CD14-positive monocyte (primary cell): ENCODE results near the gene SLC22A6. TPM values are rescaled to one million over a fixed set of nuclear protein-coding genes. Genes with fewer than 3 reads are reported as not detected.
"Not testable (repeated sequence)": the region's sequence is repeated elsewhere in the genome, so short reads cannot be mapped to it uniquely, and the experiment has no call there.

ENCODE experiments used
- DNase-seq, 3 donors: peaks; one replicate each; pipeline ENCODE4 v3.0.0-alpha.2; 2011 to 2022
- H2AFZ ChIP-seq: 2 replicates; pipeline ENCODE4 v1.6.0; 2012; ENCODE audit warnings: mild to moderate bottlenecking, low read depth, low read length, inconsistent platforms; ENCODE audit not compliant: insufficient read depth, poor library complexity, severe bottlenecking
- H3K27ac ChIP-seq, 2 donors: 1 replicate in 1 of 2; 2 replicates in 1 of 2; pipeline ENCODE4 v1.5.1; 2012 to 2013; ENCODE audit warnings: low read length in 2 of 2, control low read depth in 1 of 2, inconsistent platforms in 1 of 2, low read depth in 1 of 2, mild to moderate bottlenecking in 1 of 2
- H3K27me3 ChIP-seq, 2 donors: one replicate each; pipeline versions ENCODE4 v1.6.0 to v1.6.1; 2011 to 2013; ENCODE audit warnings: low read length in 2 of 2; ENCODE audit not compliant: control insufficient read depth in 2 of 2, insufficient read depth in 2 of 2
- H3K36me3 ChIP-seq, 2 donors: replicated peaks in 1 of 2; 1 replicate in 1 of 2; 2 replicates in 1 of 2; pipeline versions ENCODE4 v1.5.1 to v1.6.1; 2012 to 2013; ENCODE audit warnings: low read length in 2 of 2, control low read depth in 1 of 2, inconsistent platforms in 1 of 2, mild to moderate bottlenecking in 1 of 2; ENCODE audit not compliant: insufficient read depth in 2 of 2, control insufficient read depth in 1 of 2
- H3K4me1 ChIP-seq, 2 donors: 1 replicate in 1 of 2; 2 replicates in 1 of 2; pipeline versions ENCODE4 v1.5.1 to v1.6.1; 2012 to 2013; ENCODE audit warnings: low read length in 2 of 2, control low read depth in 1 of 2, inconsistent platforms in 1 of 2, mild to moderate bottlenecking in 1 of 2, moderate library complexity in 1 of 2; ENCODE audit not compliant: insufficient read depth in 2 of 2, control insufficient read depth in 1 of 2
- H3K4me2 ChIP-seq: replicated peaks from 2 replicates; pipeline ENCODE3; 2012; ENCODE audit warnings: low read length, moderate library complexity, mild to moderate bottlenecking; ENCODE audit not compliant: poor library complexity, severe bottlenecking; ENCODE audit errors: extremely low read depth
- H3K4me3 ChIP-seq, 3 experiments: fragments of 200-600 bp in 1 of 3; sonication (generic) in 1 of 3; replicated peaks in 1 of 3; 1 replicate in 2 of 3; 2 replicates in 1 of 3; pipeline ENCODE4 v1.5.1; 2011 to 2013; ENCODE audit warnings: low read length in 3 of 3, mild to moderate bottlenecking in 3 of 3, control low read depth in 2 of 3, low read depth in 2 of 3, inconsistent platforms in 1 of 3, moderate library complexity in 1 of 3
- H3K79me2 ChIP-seq: 2 replicates; pipeline ENCODE4 v1.6.0; 2012; ENCODE audit warnings: mild to moderate bottlenecking, control low read depth, inconsistent platforms, low read length, moderate library complexity; ENCODE audit not compliant: insufficient read depth
- H3K9ac ChIP-seq: 2 replicates; pipeline ENCODE4 v1.6.0; 2017; ENCODE audit warnings: low read length, mild to moderate bottlenecking; ENCODE audit not compliant: insufficient read depth, poor library complexity, severe bottlenecking
- H3K9me3 ChIP-seq, 2 donors: replicated peaks in 1 of 2; 1 replicate in 1 of 2; 2 replicates in 1 of 2; pipeline versions ENCODE4 v1.5.1 to v1.6.1; 2012 to 2013; ENCODE audit warnings: low read length in 2 of 2, control low read depth in 1 of 2; ENCODE audit not compliant: control insufficient read depth in 1 of 2, insufficient read depth in 1 of 2
- H4K20me1 ChIP-seq: 2 replicates; pipeline ENCODE4 v1.6.0; 2012; ENCODE audit warnings: mild to moderate bottlenecking, low read length, control low read depth, moderate library complexity; ENCODE audit not compliant: insufficient read depth
- H3K27ac Mint-ChIP-seq, 7 donors: one replicate each; pipeline ENCODE4 v1.8.0; 2020; ENCODE audit warnings: mild to moderate bottlenecking in 7 of 7, mixed read lengths in 7 of 7, moderate library complexity in 6 of 7, inconsistent platforms in 2 of 7
- H3K27me3 Mint-ChIP-seq, 3 donors: one replicate each; pipeline ENCODE4 v1.8.0; 2021 to 2022; ENCODE audit warnings: low read depth in 3 of 3, mild to moderate bottlenecking in 3 of 3, mixed read lengths in 3 of 3, moderate library complexity in 3 of 3, inconsistent platforms in 1 of 3
- H3K36me3 Mint-ChIP-seq, 2 donors: one replicate each; pipeline ENCODE4 v1.8.0; 2020; ENCODE audit warnings: mixed read lengths in 2 of 2, inconsistent platforms in 1 of 2, mild to moderate bottlenecking in 1 of 2
- H3K4me1 Mint-ChIP-seq: one replicate; pipeline ENCODE4 v1.8.0; 2020; ENCODE audit warnings: mild to moderate bottlenecking, mixed read lengths
- H3K4me3 Mint-ChIP-seq, 2 donors: one replicate each; pipeline ENCODE4 v1.8.0; 2020; ENCODE audit warnings: mild to moderate bottlenecking in 2 of 2, mixed read lengths in 2 of 2, moderate library complexity in 1 of 2
- H3K9me3 Mint-ChIP-seq, 7 donors: one replicate each; pipeline ENCODE4 v1.8.0; 2020 to 2022; ENCODE audit warnings: mixed read lengths in 7 of 7, mild to moderate bottlenecking in 6 of 7, moderate library complexity in 6 of 7, inconsistent platforms in 2 of 7
- WGBS: methylation state at CpG from one replicate; pipeline ENCODE4 v1.1.5; 2013; ENCODE audit warnings: missing lambda C conversion rate; ENCODE audit not compliant: insufficient coverage; 5-methylcytosine and 5-hydroxymethylcytosine counted together
- intact Hi-C, 2 donors: fragments of 100-400 bp; cut with micrococcal nuclease; formaldehyde crosslinking; loops; one replicate each; pipeline versions ENCODE4 v1.15.0 to v1.15.1; 2023
- polyA plus RNA-seq, 3 donors: library from polyadenylated mRNA; depleted of rRNA in 1 of 3; unstranded in 2 of 3; stranded (reverse) in 1 of 3; fragments of 300-500 nt in 2 of 3; fragments of >200 nt in 1 of 3; fragmentation: Illumina TruSeq in 2 of 3; gene quantifications; 1 replicate in 2 of 3; 2 replicates in 1 of 3; pipeline ENCODE4 v1.2.3, GENCODE V29; 2012 to 2021
- TF ChIP-seq, protein P1 (sequence below): fragments of 200-600 bp; IDR thresholded peaks from one replicate; pipeline ENCODE4 v1.8.0; 2022; ENCODE audit warnings: antibody characterized with exemption, mild to moderate bottlenecking

The SLC22A6 gene
- polyA plus RNA-seq, 3 donors, result not detected

DNA sequence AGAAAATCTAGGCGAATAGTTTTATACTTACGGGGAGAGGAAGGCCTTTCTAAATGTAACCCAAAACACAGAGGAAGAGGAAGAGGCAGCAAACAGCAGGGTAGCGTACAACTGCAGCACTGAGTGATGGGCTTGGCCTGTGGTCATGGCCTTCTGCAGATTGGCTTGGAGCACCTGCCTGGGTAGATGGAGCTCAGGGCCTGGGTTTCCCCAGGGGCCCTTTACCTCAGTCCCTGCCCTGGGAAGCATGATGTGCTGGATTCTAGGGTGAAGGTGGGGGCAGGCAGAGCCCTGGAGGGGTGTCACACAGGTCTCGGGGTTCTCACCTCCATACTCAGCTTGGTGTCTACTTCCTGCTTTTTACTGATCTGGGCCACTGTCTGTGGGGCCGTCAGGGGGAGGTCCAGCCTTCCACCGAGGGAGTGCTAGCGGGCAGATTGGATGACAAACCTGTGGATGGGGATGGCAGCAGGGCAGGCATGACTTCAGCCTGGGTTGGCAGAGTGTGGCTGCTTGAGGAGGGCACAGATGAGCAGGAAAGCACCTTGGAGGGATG, 35.9 kb downstream of the SLC22A6 start:
- Mint-ChIP-seq H3K4me1 (no peaks in the 10 kb centered on the region), H3K36me3 (no peaks in the 10 kb centered on the region), H3K27me3 (peaks cover 13 to 28% (median 19%) of the 10 kb centered on the region in 3 donors), H3K4me3 (peak overlapping the region in 1 of 2 donors; percentile 12), H3K9me3 (peaks cover 0 to 9% (median 1%) of the 10 kb centered on the region in 7 donors), H3K27ac (peak overlapping the region in 1 of 7 donors; percentile 12)
- no peak overlapping the region for H3K9ac ChIP-seq
- H3K27ac ChIP-seq, result no peak overlapping the region
- no peak overlapping the region for H2AFZ ChIP-seq
- 93% methylated on average over 4 of the region's 7 CpGs for WGBS
- H4K20me1 ChIP-seq, result no peaks in the 10 kb centered on the region
- DNase-seq, result no peak
- intact Hi-C loops, result no loop called here
- H3K27me3 ChIP-seq, result peaks cover 0 to 2% of the 10 kb centered on the region in 2 donors
- H3K4me1 ChIP-seq, result no peaks in the 10 kb centered on the region
- H3K36me3 ChIP-seq, result no peaks in the 10 kb centered on the region
- H3K9me3 ChIP-seq, result no peaks in the 10 kb centered on the region
- no peak overlapping the region for H3K4me2 ChIP-seq
- no peaks in the 10 kb centered on the region for H3K79me2 ChIP-seq
- H3K4me3 ChIP-seq, result no peak overlapping the region
- TF ChIP-seq, protein P1, sequence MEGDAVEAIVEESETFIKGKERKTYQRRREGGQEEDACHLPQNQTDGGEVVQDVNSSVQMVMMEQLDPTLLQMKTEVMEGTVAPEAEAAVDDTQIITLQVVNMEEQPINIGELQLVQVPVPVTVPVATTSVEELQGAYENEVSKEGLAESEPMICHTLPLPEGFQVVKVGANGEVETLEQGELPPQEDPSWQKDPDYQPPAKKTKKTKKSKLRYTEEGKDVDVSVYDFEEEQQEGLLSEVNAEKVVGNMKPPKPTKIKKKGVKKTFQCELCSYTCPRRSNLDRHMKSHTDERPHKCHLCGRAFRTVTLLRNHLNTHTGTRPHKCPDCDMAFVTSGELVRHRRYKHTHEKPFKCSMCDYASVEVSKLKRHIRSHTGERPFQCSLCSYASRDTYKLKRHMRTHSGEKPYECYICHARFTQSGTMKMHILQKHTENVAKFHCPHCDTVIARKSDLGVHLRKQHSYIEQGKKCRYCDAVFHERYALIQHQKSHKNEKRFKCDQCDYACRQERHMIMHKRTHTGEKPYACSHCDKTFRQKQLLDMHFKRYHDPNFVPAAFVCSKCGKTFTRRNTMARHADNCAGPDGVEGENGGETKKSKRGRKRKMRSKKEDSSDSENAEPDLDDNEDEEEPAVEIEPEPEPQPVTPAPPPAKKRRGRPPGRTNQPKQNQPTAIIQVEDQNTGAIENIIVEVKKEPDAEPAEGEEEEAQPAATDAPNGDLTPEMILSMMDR, result no peak

- intact Hi-C loops, H3K27ac ChIP-seq, H3K4me1 ChIP-seq, H2AFZ ChIP-seq, H3K4me2 ChIP-seq, H3K4me1 Mint-ChIP-seq, H3K9me3 Mint-ChIP-seq, H3K4me3 Mint-ChIP-seq, H3K9ac ChIP-seq, H3K27ac Mint-ChIP-seq, H3K4me3 ChIP-seq, H3K9me3 ChIP-seq, H3K36me3 Mint-ChIP-seq, H4K20me1 ChIP-seq, DNase-seq, H3K27me3 ChIP-seq, H3K36me3 ChIP-seq, H3K79me2 ChIP-seq: not testable (repeated sequence)
- H3K27me3 Mint-ChIP-seq, result peaks cover 15 to 35% (median 19%) of the 10 kb centered on the region in 3 donors
- no CpG with 5 or more reads among the region's 10 CpGs for WGBS
Measured at GRCh38 chr11:62945538-62945937, 39.2 kb downstream of the SLC22A6 start.

DNA sequence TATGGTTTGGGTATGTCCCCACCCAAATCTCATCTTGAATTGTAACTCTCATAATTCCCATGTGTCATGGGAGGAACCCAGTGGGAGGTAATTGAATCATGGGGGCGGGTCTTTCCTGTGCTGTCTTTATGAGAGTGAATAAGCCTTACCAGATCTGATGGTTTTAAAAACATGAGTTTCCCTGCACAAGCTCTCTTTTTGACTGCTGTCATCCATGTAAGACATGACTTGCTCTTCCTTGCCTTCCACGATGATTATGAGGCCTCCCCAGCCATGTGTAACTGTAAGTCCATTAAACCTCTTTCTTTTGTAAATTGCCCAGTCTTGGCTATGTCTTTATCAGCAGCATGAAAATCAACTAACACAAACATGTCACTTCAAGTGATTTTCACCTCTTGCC, 47.2 kb downstream of the SLC22A6 start:
- not testable (repeated sequence) for H3K27ac ChIP-seq

More for the DNA sequence above, 47.2 kb downstream of the SLC22A6 start:
- H3K4me3 Mint-ChIP-seq, intact Hi-C loops, H2AFZ ChIP-seq, H3K36me3 ChIP-seq, H4K20me1 ChIP-seq, H3K4me1 Mint-ChIP-seq, H3K27ac Mint-ChIP-seq, H3K79me2 ChIP-seq, H3K9me3 ChIP-seq, H3K4me3 ChIP-seq, DNase-seq, H3K4me1 ChIP-seq, H3K27me3 ChIP-seq, H3K36me3 Mint-ChIP-seq, H3K4me2 ChIP-seq, H3K9ac ChIP-seq: not testable (repeated sequence)
- 100% methylated on average over 1 of the region's 2 CpGs for WGBS
- H3K9me3 Mint-ChIP-seq, result peaks cover 0 to 11% (median 5%) of the 10 kb centered on the region in 7 donors
- H3K27me3 Mint-ChIP-seq, result peaks cover 4 to 23% (median 12%) of the 10 kb centered on the region in 3 donors
